OCI-LY1 (cell line): ENCODE data around the gene CSF2.

Source experiments
- EZH2 ChIP-seq: fragments of 200-600 bp; sonication (generic), shearing (Covaris generic); IDR thresholded peaks from 2 replicates; pipeline ENCODE4 v1.8.0; 2017; ENCODE audit warnings: borderline replicate concordance, mixed run types, mild to moderate bottlenecking, antibody characterized with exemption, low read length, moderate library complexity, mixed read lengths
- TF ChIP-seq, protein P1 (sequence below): fragments of 200-600 bp; sonication (generic), shearing (Covaris generic); IDR thresholded peaks from 2 replicates; pipeline ENCODE4 v1.5.1; 2017; ENCODE audit warnings: mild to moderate bottlenecking, antibody characterized with exemption, low read length, moderate library complexity, mixed read lengths

DNA sequence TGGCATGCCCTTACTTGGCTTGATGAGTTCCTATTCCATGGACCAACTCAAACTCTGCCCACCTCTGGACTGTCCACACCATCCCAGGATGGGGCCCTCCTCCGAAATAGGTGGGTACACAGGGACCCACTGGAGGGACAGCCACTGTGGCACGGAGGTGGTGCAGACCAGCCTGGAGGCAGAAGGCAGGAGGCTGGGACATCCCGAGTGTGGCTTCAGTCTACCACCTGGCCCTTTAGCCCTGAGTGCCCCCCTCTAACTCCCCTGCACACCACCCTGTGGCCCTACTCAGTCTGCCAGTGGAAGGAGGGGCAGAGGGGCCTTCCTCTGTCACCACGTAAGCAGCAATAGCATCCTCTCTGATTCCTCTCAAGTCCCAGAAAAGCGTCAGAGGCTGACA lies 9.4 kb upstream of the CSF2 start:
- no peak for TF ChIP-seq EZH2
- TF ChIP-seq, protein P1, sequence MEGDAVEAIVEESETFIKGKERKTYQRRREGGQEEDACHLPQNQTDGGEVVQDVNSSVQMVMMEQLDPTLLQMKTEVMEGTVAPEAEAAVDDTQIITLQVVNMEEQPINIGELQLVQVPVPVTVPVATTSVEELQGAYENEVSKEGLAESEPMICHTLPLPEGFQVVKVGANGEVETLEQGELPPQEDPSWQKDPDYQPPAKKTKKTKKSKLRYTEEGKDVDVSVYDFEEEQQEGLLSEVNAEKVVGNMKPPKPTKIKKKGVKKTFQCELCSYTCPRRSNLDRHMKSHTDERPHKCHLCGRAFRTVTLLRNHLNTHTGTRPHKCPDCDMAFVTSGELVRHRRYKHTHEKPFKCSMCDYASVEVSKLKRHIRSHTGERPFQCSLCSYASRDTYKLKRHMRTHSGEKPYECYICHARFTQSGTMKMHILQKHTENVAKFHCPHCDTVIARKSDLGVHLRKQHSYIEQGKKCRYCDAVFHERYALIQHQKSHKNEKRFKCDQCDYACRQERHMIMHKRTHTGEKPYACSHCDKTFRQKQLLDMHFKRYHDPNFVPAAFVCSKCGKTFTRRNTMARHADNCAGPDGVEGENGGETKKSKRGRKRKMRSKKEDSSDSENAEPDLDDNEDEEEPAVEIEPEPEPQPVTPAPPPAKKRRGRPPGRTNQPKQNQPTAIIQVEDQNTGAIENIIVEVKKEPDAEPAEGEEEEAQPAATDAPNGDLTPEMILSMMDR, result no peak
